ENCODE measurements around the gene HMGXB4.
"Not testable (repeated sequence)": the region's sequence is repeated elsewhere in the genome, so short reads cannot be mapped to it uniquely, and the experiment has no call there.

HMGXB4 gene

GRCh38 chr22:35257321-35258190, at the start of gene HMGXB4:
Gene HMGXB4, plus strand, starts transcription at chr22:35257493. Its CDS starts 4,898 bp downstream, at chr22:35262391.
- peak; percentile 57 for DNase-seq (ENCODE audit: low read depth)

GRCh38 chr22:35208003-35208402, 49.3 kb upstream of the HMGXB4 start:
- DNase-seq (ENCODE audit: low read depth) = no peak

DNA sequence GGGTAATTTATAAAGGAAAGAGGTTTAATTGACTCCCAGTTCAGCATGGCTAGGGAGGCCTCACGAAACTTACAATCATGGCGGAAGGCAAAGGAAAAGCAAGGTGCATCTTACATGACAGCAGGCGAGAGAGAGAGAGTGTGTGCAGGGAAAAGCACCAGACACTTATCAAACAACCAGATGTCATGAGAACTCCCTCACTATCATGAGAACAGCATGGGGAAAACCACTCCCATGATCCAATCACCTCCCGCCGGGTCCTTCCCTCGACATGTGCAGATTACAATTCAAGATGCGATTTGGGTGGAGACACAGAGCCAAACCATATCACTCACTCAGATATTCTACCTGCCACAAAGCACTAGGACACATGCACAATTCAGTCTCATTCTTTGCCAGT, 48.1 kb upstream of the HMGXB4 start:
- DNase-seq (ENCODE audit: low read depth) = no peak

DNA sequence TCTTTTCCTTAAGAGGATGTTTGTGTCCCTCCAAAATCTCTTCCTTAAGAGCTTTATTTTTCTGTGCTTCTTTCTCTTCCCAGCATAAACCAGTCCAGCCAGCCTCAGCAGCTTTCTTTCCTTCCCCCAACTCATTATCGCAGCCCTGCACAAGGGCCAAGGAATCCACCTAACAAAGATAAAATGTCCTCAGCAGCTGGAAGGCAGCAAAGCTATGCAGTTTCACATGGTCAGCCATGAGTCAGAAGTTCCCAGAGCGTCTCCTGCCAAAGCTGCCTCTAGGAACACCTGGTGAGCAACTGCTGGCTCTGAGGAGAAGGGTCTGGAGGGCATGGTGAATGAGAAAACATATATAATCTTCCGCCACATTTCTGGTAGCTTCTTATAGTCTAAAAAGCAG, 45.3 kb upstream of the HMGXB4 start:
- DNase-seq (ENCODE audit: low read depth) = no peak

DNA sequence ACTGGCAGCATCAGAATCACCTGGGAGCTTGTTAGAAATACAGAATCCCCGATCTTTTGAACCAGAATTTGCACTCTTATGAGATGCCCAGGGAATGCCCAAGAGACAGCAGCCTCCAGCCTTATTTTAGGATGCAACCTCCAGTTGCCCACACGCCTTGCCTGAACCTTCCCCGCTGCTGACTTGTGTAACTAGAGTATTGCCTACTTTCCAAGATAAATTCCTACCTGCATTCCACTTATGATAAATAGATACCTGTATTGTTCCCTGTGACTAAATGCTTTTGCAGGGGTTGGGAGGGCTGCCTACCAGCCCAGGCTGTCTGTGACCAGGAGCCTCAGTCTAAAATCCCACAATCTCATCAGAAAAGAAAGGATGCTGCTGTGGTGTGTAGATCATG, 44.3 kb upstream of the HMGXB4 start:
- DNase-seq (ENCODE audit: low read depth) = no peak

GRCh38 chr22:35214968-35215367, 42.3 kb upstream of the HMGXB4 start:
- DNase-seq (ENCODE audit: low read depth) = no peak

GRCh38 chr22:35215993-35216392, 41.3 kb upstream of the HMGXB4 start:
- DNase-seq (ENCODE audit: low read depth) = no peak

DNA sequence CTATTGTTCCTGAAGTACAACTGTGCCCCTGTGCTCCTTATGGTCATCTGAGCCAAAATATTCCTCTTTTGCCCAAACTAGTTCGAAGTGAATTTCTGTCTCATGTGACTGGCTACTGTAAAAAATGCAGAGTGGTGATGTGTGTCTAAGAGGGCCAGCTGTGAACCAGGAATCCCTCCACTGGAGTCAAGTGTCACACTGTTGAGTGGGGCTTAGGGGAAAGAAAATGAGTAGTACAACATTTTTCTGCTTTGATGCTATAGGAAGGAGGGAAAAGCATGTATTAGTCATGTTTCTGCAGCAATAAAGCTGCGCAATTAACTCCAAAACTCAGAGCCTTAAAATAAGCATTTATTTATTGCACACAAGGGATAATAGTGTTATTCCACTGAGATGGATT, 39.8 kb upstream of the HMGXB4 start:
- DNase-seq (ENCODE audit: low read depth) = no peak

GRCh38 chr22:35218079-35218478, 39.2 kb upstream of the HMGXB4 start:
- DNase-seq (ENCODE audit: low read depth) = no peak

DNA sequence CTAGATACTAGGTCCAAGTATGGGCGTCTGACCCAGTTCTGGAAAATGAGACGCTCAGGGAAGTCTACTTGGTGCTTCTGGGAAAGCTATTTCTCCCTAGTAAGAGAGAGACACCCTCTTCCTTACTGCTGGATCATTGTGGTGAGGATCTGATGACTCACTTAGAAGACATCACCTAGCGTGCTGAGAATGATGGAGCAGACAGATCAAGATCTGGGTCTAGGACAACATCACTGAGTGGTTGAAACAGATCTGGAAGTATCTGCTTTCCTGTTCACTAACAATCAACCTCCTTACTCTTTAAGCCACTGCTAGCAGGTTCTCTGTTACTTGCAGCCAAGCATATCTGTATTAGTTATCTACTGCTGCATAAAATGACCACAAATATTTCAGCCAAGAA, 38.3 kb upstream of the HMGXB4 start:
- no peak for DNase-seq (ENCODE audit: low read depth)

- DNase-seq (ENCODE audit: low read depth) = no peak
These were observed 37.1 kb upstream of the HMGXB4 start for GRCh38 chr22:35220221-35220620.

DNA sequence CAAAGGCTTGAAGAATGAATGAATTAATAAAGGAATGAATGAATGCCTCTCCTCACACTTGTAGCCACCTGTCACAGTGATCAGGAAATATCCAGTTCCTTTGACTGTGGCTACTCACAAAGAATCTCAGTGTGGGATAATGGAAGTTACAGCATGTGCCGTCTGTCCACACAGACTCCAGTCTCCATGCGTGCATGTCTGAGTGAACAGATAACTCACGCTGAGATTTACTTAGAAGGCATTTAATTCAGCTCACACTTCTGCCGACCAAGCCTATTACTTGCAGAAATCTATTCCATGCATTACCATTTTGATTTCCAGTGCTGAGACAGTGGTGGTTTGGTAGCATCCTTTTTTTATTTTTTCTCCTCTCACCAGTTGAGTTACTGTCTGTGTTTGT, 32.3 kb upstream of the HMGXB4 start:
- no peak for DNase-seq (ENCODE audit: low read depth)

DNA sequence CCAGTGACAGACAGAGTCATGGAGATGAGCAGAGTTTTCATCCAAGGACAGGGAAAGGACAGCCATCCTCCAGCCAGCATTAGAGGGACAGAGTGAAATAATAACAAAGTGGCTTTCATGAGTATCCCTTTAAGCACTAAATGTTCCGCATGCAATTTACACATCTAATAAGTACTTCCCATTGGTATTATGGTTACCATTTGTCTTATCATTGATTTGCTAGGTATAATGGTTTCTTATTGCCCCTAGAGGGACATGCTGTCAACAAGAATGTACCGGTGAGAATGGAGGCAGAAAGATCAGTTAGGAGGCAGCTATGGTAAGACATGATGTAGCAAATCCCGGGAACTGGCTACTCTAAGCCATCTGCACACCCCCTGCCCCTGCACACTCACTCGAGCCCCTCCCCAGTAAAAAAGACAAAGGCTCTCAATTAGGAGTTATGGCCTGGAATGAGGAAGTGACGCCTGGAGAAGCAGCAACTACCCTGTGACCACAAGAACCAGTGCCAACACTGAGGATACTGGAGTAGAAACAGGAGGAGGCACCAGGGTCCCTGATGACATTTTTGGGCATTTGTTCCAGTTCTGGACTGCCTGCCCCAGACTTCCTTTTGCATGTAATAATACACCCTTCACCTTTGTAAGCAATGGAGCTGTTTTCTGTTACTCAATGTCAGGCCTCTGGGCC, 30.2 kb upstream of the HMGXB4 start:
- no peak for DNase-seq (ENCODE audit: low read depth)

DNA sequence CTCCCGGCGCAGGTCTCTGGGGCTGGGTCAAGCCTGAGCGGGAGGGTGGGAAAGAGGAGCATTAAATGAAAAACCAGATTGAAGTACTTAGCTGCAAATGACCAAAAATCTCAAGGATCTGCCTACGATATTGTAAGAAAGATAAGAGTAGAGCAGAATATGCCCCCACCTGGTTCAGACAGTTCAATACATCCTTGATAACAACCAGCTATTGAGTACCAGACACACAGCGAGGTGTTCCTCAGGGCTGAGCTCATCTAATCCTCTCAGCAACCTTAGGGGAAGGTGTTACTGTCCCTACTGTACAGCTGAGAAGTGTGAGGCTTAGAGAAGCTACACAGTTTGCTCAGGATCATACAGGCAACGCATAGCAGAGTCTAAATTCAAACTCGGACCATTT, 27.4 kb upstream of the HMGXB4 start:
- no peak for DNase-seq (ENCODE audit: low read depth)

- DNase-seq (ENCODE audit: low read depth) = no peak
These were observed 26.9 kb upstream of the HMGXB4 start for GRCh38 chr22:35230417-35230816.

GRCh38 chr22:35230839-35231584, 26.3 kb upstream of the HMGXB4 start:
- DNase-seq (ENCODE audit: low read depth) = no peak

- no peak for DNase-seq (ENCODE audit: low read depth)
These were observed 25.7 kb upstream of the HMGXB4 start for GRCh38 chr22:35231585-35232084.

DNA sequence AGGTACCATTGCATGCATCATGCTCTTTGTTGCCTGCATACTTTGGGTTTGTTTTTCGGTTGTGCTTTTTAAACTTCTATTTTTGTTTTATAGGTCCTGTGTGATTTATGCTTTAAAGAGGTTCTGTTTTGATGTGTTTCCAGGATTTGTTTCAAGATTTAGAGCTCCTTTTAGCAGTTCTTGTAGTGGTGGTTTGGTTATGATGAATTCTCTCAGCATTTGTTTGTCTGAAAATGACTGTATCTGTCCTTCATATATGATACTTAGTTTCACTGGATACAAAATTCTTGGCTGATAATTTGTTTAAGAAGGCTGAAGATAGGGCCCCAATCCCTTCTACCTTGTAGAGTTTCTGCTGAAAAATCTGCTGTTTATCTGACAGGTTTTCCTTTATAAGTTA, 18.5 kb upstream of the HMGXB4 start:
- not testable (repeated sequence) for DNase-seq (ENCODE audit: low read depth)

- not testable (repeated sequence) for DNase-seq (ENCODE audit: low read depth)
These were observed 12.8 kb upstream of the HMGXB4 start for GRCh38 chr22:35244507-35244906.

- no peak for DNase-seq (ENCODE audit: low read depth)
These were observed 7.1 kb upstream of the HMGXB4 start for GRCh38 chr22:35250156-35250555.

- DNase-seq (ENCODE audit: low read depth) = no peak
These were observed 3.3 kb upstream of the HMGXB4 start for GRCh38 chr22:35253946-35254345.

DNA sequence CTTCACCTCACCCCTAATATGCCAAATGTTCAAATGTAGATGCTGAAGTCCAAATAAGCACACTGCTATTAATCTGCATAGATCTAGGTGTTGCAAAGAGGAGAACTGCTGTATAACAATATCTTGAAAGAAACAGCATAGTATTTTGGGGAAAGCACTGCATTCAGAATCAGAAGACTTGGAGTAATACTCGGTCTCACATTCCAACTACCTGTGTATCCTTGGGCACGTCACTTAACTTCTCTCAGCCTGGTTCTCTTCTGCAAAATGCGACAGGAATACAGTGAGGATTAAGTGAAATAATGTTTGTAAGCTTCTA, 332 bp upstream of the HMGXB4 start:
- no peak for DNase-seq (ENCODE audit: low read depth)
